K562 (cell line): ENCODE data around the gene RGS7. TPM values are rescaled to one million over a fixed set of nuclear protein-coding genes. Genes with fewer than 3 reads are reported as not detected.

Source experiments
- ATAC-seq: fragments of 200-7000 bp; cut with Tn5 transposase; 3 replicates; pipeline ENCODE4 v1.9.1; 2020; ENCODE audit warnings: moderate library complexity
- BruUV-seq: library from RNA; stranded (reverse); fragments of 400-500 nt; replicated peaks from 2 replicates; lab custom pipeline; 2021; lab: Mats Ljungman, UMichigan
- CTCF ChIA-PET: fragments of 300-600 bp; formaldehyde crosslinking; extraction: SDS; loops from one replicate; lab custom pipeline; 2021; ENCODE audit warnings: low intra/inter-chr PET ratio; lab: Yijun Ruan, JAX
- POLR2A ChIA-PET: fragments of 300-600, 350-650 bp; sonication (Branson Sonifier 250); formaldehyde crosslinking; extraction: SDS; loops from one replicate; lab custom pipeline; 2021; ENCODE audit warnings: antibody characterized with exemption, inconsistent platforms; lab: Yijun Ruan, JAX
- DNase-seq, 4 experiments: peaks; one replicate each; pipeline versions ENCODE4 v3.0.0 to v3.0.0-alpha.2; 2011 to 2018; ENCODE audit warnings: low spot score in 3 of 4, mixed read lengths in 3 of 4; ENCODE audit errors: extremely low read depth in 1 of 4
- FAIRE-seq: peaks from 2 replicates; lab custom pipeline; 2011; peaks lifted over from hg19 to GRCh38; lab: Jason Lieb, UNC
- H2AFZ ChIP-seq: 2 replicates; pipeline ENCODE4 v1.6.0; 2011; ENCODE audit warnings: low read depth, low read length, control low read depth, inconsistent platforms
- H3K27ac ChIP-seq: fragments of 200-600 bp; 3 replicates; pipeline ENCODE4 v1.8.0; 2011; ENCODE audit warnings: low read depth, mild to moderate bottlenecking, control low read depth, inconsistent platforms, low read length, moderate library complexity, mixed read lengths; ENCODE audit errors: extremely low read depth
- H3K27me3 ChIP-seq, 2 experiments: fragments of 300-600 bp in 1 of 2; 2 replicates in 1 of 2; 3 replicates in 1 of 2; pipeline versions ENCODE4 v1.6.0 to v1.8.0; 2011; ENCODE audit warnings: inconsistent platforms in 2 of 2, low read length in 2 of 2, mild to moderate bottlenecking in 1 of 2, mixed read lengths in 1 of 2, moderate library complexity in 1 of 2; ENCODE audit not compliant: control insufficient read depth in 2 of 2, insufficient read depth in 2 of 2
- H3K36me3 ChIP-seq: fragments of 300-600 bp; 3 replicates; pipeline ENCODE4 v1.8.0; 2011; ENCODE audit warnings: mild to moderate bottlenecking, low read length, inconsistent platforms; ENCODE audit not compliant: control insufficient read depth, insufficient read depth
- H3K4me1 ChIP-seq, 2 experiments: fragments of 200-600 bp in 1 of 2; replicated peaks in 1 of 2; 2 replicates in 1 of 2; 3 replicates in 1 of 2; pipeline versions ENCODE4 v1.5.1 to v1.8.0; 2011; ENCODE audit warnings: inconsistent platforms in 2 of 2, low read length in 2 of 2, mild to moderate bottlenecking in 1 of 2, mixed read lengths in 1 of 2, moderate library complexity in 1 of 2; ENCODE audit not compliant: control insufficient read depth in 2 of 2, insufficient read depth in 2 of 2
- H3K4me2 ChIP-seq: 2 replicates; pipeline ENCODE4 v1.6.1; 2011; ENCODE audit warnings: low read length, control low read depth, inconsistent platforms, mixed read lengths; ENCODE audit not compliant: insufficient read depth
- H3K4me3 ChIP-seq: fragments of 200-600 bp; sonication (generic), shearing (Covaris generic); 2 replicates; pipeline ENCODE4 v1.5.1; 2016; ENCODE audit warnings: control low read depth, inconsistent platforms
- H3K79me2 ChIP-seq: fragments of 200-600 bp; 3 replicates; pipeline ENCODE4 v1.8.0; 2011; ENCODE audit warnings: low read length, inconsistent platforms; ENCODE audit not compliant: control insufficient read depth, insufficient read depth
- H3K9ac ChIP-seq, 2 experiments: 2 replicates each; pipeline versions ENCODE4 v1.6.0 to v1.6.1; 2011; ENCODE audit warnings: low read depth in 2 of 2, low read length in 2 of 2, control low read depth in 1 of 2, inconsistent platforms in 1 of 2, mild to moderate bottlenecking in 1 of 2, mixed read lengths in 1 of 2; ENCODE audit not compliant: insufficient read depth in 1 of 2
- H3K9me1 ChIP-seq: one replicate; pipeline ENCODE4 v1.6.0; 2011; ENCODE audit warnings: inconsistent platforms, mild to moderate bottlenecking, low read length, moderate library complexity; ENCODE audit not compliant: control insufficient read depth, insufficient read depth
- H3K9me3 ChIP-seq: replicated peaks from 2 replicates; pipeline ENCODE4 v1.5.1; 2011; ENCODE audit warnings: low read depth, low read length, inconsistent platforms; ENCODE audit not compliant: control insufficient read depth, insufficient read depth
- H4K20me1 ChIP-seq: replicated peaks from 2 replicates; pipeline ENCODE4 v1.6.1; 2011; ENCODE audit warnings: low read length, inconsistent platforms, mixed read lengths; ENCODE audit not compliant: control insufficient read depth, insufficient read depth
- ADNP ChIP-seq: fragments of 200-800 bp; sonication (Bioruptor generic); IDR thresholded peaks from 2 replicates; pipeline ENCODE4 v1.6.1; 2016; ENCODE audit warnings: missing genetic modification characterization, missing compliant biosample characterization
- MED1 ChIP-seq: sonication (generic); formaldehyde crosslinking; IDR thresholded peaks from 2 replicates; pipeline ENCODE4 v1.8.1; 2023; ENCODE audit warnings: missing genetic modification reagents, borderline replicate concordance
- PHTF2 ChIP-seq: fragments of 250-450 bp; sonication (Bioruptor Pico); IDR thresholded peaks from 2 replicates; pipeline ENCODE4 v1.5.0; 2021; ENCODE audit warnings: mild to moderate bottlenecking
- RUNX1 ChIP-seq: sonication (generic); IDR thresholded peaks from 2 replicates; pipeline ENCODE4 v1.6.1; 2016; ENCODE audit warnings: antibody characterized with exemption, low read depth
- SLC30A9 ChIP-seq: fragments of 250-450 bp; sonication (Bioruptor Pico); IDR thresholded peaks from 2 replicates; pipeline ENCODE4 v1.8.0; 2022; ENCODE audit warnings: mild to moderate bottlenecking, moderate library complexity
- TOE1 ChIP-seq, 2 experiments: fragments of 450-650 bp in 1 of 2; sonication (generic) in 1 of 2; formaldehyde crosslinking in 1 of 2; IDR thresholded peaks; 2 replicates each; pipeline versions ENCODE4 v1.7.1 to v1.8.0; 2016 to 2022; ENCODE audit warnings: borderline replicate concordance in 2 of 2, mild to moderate bottlenecking in 2 of 2, antibody characterized with exemption in 1 of 2, inconsistent platforms in 1 of 2, low read depth in 1 of 2, missing genetic modification reagents in 1 of 2, moderate library complexity in 1 of 2
- WGBS: fragments of 100-300 bp; shearing (Covaris generic); methylation state at CpG from one replicate; pipeline ENCODE4 v1.1.6; 2016; ENCODE audit warnings: low coverage, mixed read lengths; ENCODE audit not compliant: insufficient coverage; ENCODE audit errors: missing lambda C conversion rate; 5-methylcytosine and 5-hydroxymethylcytosine counted together
- in situ Hi-C: fragments of 300-500 bp; cut with MboI; formaldehyde crosslinking; loops from 4 replicates; pipeline ENCODE4 v1.15.0; 2018; ENCODE audit warnings: inconsistent platforms, mixed read lengths
- intact Hi-C: fragments of 100-400 bp; cut with micrococcal nuclease; formaldehyde crosslinking; loops from 2 replicates; pipeline ENCODE4 v1.14.2; 2022
- polyA plus RNA-seq, 8 experiments: library from polyadenylated mRNA; depleted of rRNA in 4 of 8; stranded (reverse) in 5 of 8; unstranded in 3 of 8; fragments of >200 nt; fragmentation: Nextera tagmentation in 2 of 8; fragmentation: Illumina TruSeq in 1 of 8; extraction: Ambion mirVana in 2 of 8; extraction: Trizol in 1 of 8; gene quantifications; 2 replicates each; pipeline versions ENCODE4 v1.2.1 to v1.2.3, GENCODE V29; 2011 to 2014; ENCODE audit warnings: inconsistent platforms in 1 of 8, missing spikeins in 1 of 8
- total RNA-seq, 7 experiments: library from RNA; depleted of rRNA in 6 of 7; stranded (reverse); fragments of >200 nt in 6 of 7; fragmentation: Illumina TruSeq in 2 of 7; extraction: Trizol in 2 of 7; gene quantifications; 2 replicates each; pipeline versions ENCODE4 v1.2.1 to v1.2.3, GENCODE V29; 2011 to 2021; ENCODE audit warnings: low replicate concordance in 1 of 7
- TF ChIP-seq, protein P1 (sequence below): sonication (generic); formaldehyde crosslinking; IDR thresholded peaks from 2 replicates; pipeline ENCODE4 v1.5.0; 2020; ENCODE audit warnings: missing genetic modification reagents
- TF ChIP-seq, protein P2 (sequence below): fragments of 450-650 bp; IDR thresholded peaks from one replicate; pipeline ENCODE4 v1.6.1; 2018; ENCODE audit warnings: mild to moderate bottlenecking, moderate library complexity; ENCODE audit not compliant: partially characterized antibody

Gene RGS7
- total and polyA plus RNA-seq, 9 of the 15 experiments (the other 6 are each of a cell fraction or from before 2014, with no cell fraction given): not detected

GRCh38 chr1:240914506-240914905, 442.5 kb downstream of the RGS7 start:
- in situ Hi-C loops (no loop called here), intact Hi-C loops (no loop called here)
- ChIA-PET POLR2A (interaction anchor here (0.7 kb wide), 1 partner anchor 42 kb away, joined by 3 read pairs; no protein-coding TSS in a partner anchor), CTCF (no interaction called here)
- WGBS: 0% methylated on average over 1 of the region's 1 CpG
- Histone ChIP-seq H3K9me1 (no peaks in the 10 kb centered on the region), H3K27ac (no peak overlapping the region), H3K27me3 (no peaks in the 10 kb centered on the region), H3K79me2 (no peaks in the 10 kb centered on the region), H3K9me3 (no peaks in the 10 kb centered on the region), H4K20me1 (no peaks in the 10 kb centered on the region), H3K4me3 (no peak overlapping the region), H3K4me2 (no peak overlapping the region), H2AFZ (no peak overlapping the region), H3K36me3 (no peaks in the 10 kb centered on the region), H3K4me1 (no peaks in the 10 kb centered on the region), H3K9ac (no peak overlapping the region)
- no peak for FAIRE-seq
- ATAC-seq: no peak
- no peak for DNase-seq
- TF ChIP-seq PHTF2: no peak
- TF ChIP-seq, protein P1, sequence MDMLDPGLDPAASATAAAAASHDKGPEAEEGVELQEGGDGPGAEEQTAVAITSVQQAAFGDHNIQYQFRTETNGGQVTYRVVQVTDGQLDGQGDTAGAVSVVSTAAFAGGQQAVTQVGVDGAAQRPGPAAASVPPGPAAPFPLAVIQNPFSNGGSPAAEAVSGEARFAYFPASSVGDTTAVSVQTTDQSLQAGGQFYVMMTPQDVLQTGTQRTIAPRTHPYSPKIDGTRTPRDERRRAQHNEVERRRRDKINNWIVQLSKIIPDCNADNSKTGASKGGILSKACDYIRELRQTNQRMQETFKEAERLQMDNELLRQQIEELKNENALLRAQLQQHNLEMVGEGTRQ (CRISPR knock-in tag): no peak
- no peak for TF ChIP-seq SLC30A9
- no peak for TF ChIP-seq RUNX1
- no peak for TF ChIP-seq MED1 (CRISPR knock-in tag)
- no peak for TF ChIP-seq TOE1 (IDR thresholded peaks at IDR 0.05; ENCODE audit: borderline replicate concordance)
- TF ChIP-seq TOE1 (CRISPR knock-in tag; IDR thresholded peaks at IDR 0.05; ENCODE audit: borderline replicate concordance, low read depth): no peak
- no peak for TF ChIP-seq ADNP (tag)
- TF ChIP-seq, protein P2, sequence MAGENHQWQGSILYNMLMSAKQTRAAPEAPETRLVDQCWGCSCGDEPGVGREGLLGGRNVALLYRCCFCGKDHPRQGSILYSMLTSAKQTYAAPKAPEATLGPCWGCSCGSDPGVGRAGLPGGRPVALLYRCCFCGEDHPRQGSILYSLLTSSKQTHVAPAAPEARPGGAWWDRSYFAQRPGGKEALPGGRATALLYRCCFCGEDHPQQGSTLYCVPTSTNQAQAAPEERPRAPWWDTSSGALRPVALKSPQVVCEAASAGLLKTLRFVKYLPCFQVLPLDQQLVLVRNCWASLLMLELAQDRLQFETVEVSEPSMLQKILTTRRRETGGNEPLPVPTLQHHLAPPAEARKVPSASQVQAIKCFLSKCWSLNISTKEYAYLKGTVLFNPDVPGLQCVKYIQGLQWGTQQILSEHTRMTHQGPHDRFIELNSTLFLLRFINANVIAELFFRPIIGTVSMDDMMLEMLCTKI: no peak
- BruUV-seq: no TSS peak
